Measurements from ENCODE around the gene EIPR1. TPM values are rescaled to one million over a fixed set of nuclear protein-coding genes. Genes with fewer than 3 reads are reported as not detected.
"Not testable (repeated sequence)": the region's sequence is repeated elsewhere in the genome, so short reads cannot be mapped to it uniquely, and the experiment has no call there.

Gene EIPR1
- total RNA-seq, 2 donors from 2014 or later: 13.5 TPM

DNA sequence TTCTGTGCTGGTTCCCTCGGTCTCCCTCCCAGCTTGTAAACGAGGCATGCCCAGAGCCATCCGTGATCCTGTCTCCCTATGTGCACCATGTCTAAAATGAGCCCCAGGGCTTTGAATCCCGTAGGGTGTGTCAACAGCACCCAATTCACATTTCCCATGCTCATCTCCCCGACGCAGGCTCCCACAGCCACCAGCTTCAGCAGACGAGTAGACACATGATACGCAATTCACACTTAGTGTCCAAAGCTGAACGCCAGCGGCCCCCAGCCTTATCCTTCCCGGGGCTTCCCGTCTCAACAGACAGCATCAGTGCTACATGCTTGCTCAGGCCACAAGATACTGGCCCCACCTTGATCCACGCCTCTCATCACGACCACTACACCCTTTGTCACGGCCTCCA lies 88.1 kb downstream of the EIPR1 start:
- Histone ChIP-seq H3K9me3 (no peaks in the 10 kb centered on the region), H3K27ac (no peak overlapping the region), H3K4me1 (no peaks in the 10 kb centered on the region), H3K36me3 (replicated peaks in 1 of 2; ENCODE audit: insufficient read depth in 1 of 2, low read depth in 2 of 2) (no peaks in the 10 kb centered on the region), H3K27me3 (no peaks in the 10 kb centered on the region), H3K4me3 (no peak overlapping the region)
- intact Hi-C loops (cut with DNase I): no loop called here
- 93 to 95% methylated on average over 14 to 15 of the region's 15 CpGs for WGBS, 2 donors
- TF ChIP-seq POLR2A (IDR thresholded peaks at IDR 0.05): no peak
- TF ChIP-seq CTCF (IDR thresholded peaks at IDR 0.05): no peak
- DNase-seq: no peak
- ATAC-seq: no peak

DNA sequence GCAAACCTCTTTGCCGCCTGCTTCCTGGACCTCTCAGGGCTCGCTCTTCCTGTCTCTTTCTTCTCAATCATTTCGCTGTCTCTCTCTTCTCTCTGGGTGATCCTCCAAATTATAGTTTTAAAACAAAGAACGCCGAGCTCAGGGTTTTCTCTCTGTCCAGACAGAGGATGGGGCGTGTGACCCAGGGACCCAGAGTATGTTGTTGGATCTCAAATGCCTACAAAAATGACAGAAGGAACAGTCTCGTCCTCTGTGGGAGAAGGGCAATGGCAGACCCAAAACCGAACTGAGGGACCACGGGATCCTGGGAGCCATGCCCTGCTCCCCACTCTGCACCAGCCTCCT lies 88.5 kb downstream of the EIPR1 start:
- no peaks in the 10 kb centered on the region for H3K9me3 ChIP-seq
- TF ChIP-seq CTCF (IDR thresholded peaks at IDR 0.05) (no peak), POLR2A (IDR thresholded peaks at IDR 0.05) (no peak)
- no peak overlapping the region for H3K4me3 ChIP-seq
- WGBS, 2 donors: 91% methylated on average over 9 of the region's 9 CpGs
- DNase-seq: no peak
- H3K36me3 ChIP-seq (replicated peaks in 1 of 2; ENCODE audit: insufficient read depth in 1 of 2, low read depth in 2 of 2): no peaks in the 10 kb centered on the region
- no peaks in the 10 kb centered on the region for H3K4me1 ChIP-seq
- ATAC-seq: no peak
- no peak overlapping the region for H3K27ac ChIP-seq
- H3K27me3 ChIP-seq: no peaks in the 10 kb centered on the region
- intact Hi-C loops (cut with DNase I): no loop called here

- no peaks in the 10 kb centered on the region for H3K9me3 ChIP-seq
- peak in 1 of 4 donors; percentile 11 for DNase-seq
- H3K4me3 ChIP-seq: no peak overlapping the region
- no peak for TF ChIP-seq CTCF (IDR thresholded peaks at IDR 0.05)
- no peak for TF ChIP-seq POLR2A (IDR thresholded peaks at IDR 0.05)
- H3K4me1 ChIP-seq: no peaks in the 10 kb centered on the region
- intact Hi-C loops (cut with DNase I): no loop called here
- H3K27ac ChIP-seq: no peak overlapping the region
- ATAC-seq: no peak
- H3K27me3 ChIP-seq: no peaks in the 10 kb centered on the region
- WGBS, 2 donors: 92% methylated on average over 15 to 19 of the region's 20 CpGs
- no peaks in the 10 kb centered on the region for H3K36me3 ChIP-seq (replicated peaks in 1 of 2; ENCODE audit: insufficient read depth in 1 of 2, low read depth in 2 of 2)
Observed at GRCh38 chr2:3288470-3289170, 89.0 kb downstream of the EIPR1 start.

DNA sequence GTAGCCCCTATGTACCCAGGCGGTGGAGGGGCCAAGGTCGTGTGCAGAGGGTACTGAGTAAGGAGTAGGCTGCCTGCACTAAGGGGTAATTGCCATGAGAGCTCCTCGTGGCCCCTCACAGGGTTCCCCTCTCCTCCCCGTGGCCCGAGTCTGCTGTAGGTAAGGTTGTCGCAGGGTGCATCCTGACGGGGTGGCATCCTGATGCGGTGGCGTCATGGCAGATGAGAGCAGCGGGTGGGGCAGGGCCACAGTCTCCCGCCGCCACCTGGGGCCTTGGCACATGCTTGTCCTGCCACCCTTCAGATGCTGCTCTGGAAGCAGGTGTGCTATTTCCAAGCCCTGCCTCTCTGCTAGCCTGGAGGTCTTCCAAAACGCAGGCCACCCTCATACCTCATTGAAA lies 89.7 kb downstream of the EIPR1 start:
- no peak for TF ChIP-seq POLR2A (IDR thresholded peaks at IDR 0.05)
- TF ChIP-seq CTCF (IDR thresholded peaks at IDR 0.05): no peak
- WGBS, 2 donors: 94 to 96% methylated on average over 9 to 13 of the region's 13 CpGs
- Histone ChIP-seq H3K27me3 (no peaks in the 10 kb centered on the region), H3K27ac (no peak overlapping the region), H3K4me1 (no peaks in the 10 kb centered on the region), H3K9me3 (no peaks in the 10 kb centered on the region), H3K36me3 (replicated peaks in 1 of 2; ENCODE audit: insufficient read depth in 1 of 2, low read depth in 2 of 2) (no peaks in the 10 kb centered on the region), H3K4me3 (no peak overlapping the region)
- ATAC-seq: no peak
- peak in 1 of 4 donors; percentile 8 for DNase-seq
- intact Hi-C loops (cut with DNase I): no loop called here

DNA sequence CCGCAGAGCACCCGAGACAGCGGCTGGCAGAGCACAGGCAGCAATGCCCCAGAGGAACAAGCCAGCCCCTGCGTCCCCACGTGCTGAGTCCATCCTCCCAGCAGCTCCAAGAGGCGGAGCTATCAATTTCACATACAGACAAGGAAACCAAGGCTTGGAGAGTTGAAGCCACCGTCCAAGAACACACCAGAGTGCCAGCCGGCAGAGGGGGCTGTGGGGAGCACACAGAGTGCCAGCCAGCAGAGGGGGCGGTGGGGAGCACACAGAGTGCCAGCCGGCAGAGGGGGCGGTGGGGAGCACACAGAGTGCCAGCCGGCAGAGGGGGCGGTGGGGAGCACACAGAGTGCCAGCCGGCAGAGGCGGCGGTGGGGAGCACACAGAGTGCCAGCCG lies 91.0 kb downstream of the EIPR1 start:
- H3K36me3 ChIP-seq (replicated peaks in 1 of 2; ENCODE audit: insufficient read depth in 1 of 2, low read depth in 2 of 2); H3K9me3 ChIP-seq; DNase-seq; intact Hi-C loops (cut with DNase I); H3K4me1 ChIP-seq; ATAC-seq; H3K4me3 ChIP-seq; H3K27me3 ChIP-seq; H3K27ac ChIP-seq: not testable (repeated sequence)
- 88 to 90% methylated on average over 6 to 16 of the region's 17 CpGs for WGBS, 2 donors
